Right atrium auricular region (tissue), 2 donors: ENCODE data around the gene PRDM9. TPM values are rescaled to one million over a fixed set of nuclear protein-coding genes. Genes with fewer than 3 reads are reported as not detected.
"Not testable (repeated sequence)": the region's sequence is repeated elsewhere in the genome, so short reads cannot be mapped to it uniquely, and the experiment has no call there.

ENCODE experiments used
- DNase-seq: peaks from one replicate; pipeline ENCODE4 v3.0.0-alpha.2; 2019; ENCODE audit warnings: low spot score
- H3K27ac ChIP-seq, 2 donors: fragments of 200-600 bp; sonication (generic); 1 replicate in 1 of 2; 2 replicates in 1 of 2; pipeline ENCODE4 v1.5.1; 2016 to 2019
- H3K27me3 ChIP-seq, 2 donors: fragments of 200-600 bp; sonication (generic); one replicate each; pipeline versions ENCODE4 v1.5.1 to v1.6.0; 2017 to 2019
- H3K36me3 ChIP-seq: fragments of 200-600 bp; sonication (generic); one replicate; pipeline ENCODE4 v1.5.1; 2016
- H3K4me1 ChIP-seq, 2 donors: fragments of 200-600 bp; sonication (generic); one replicate each; pipeline versions ENCODE4 v1.5.1 to v1.6.0; 2017 to 2019
- H3K4me3 ChIP-seq, 2 donors: fragments of 200-600 bp; sonication (generic); 1 replicate in 1 of 2; 2 replicates in 1 of 2; pipeline ENCODE4 v1.5.1; 2017 to 2019; ENCODE audit warnings: mild to moderate bottlenecking in 1 of 2, moderate library complexity in 1 of 2
- H3K9me3 ChIP-seq, 2 donors: fragments of 200-600 bp; sonication (generic); one replicate each; pipeline ENCODE4 v1.5.1; 2019
- CTCF ChIP-seq, 2 donors: fragments of 200-600 bp; sonication (generic); IDR thresholded peaks; one replicate each; pipeline ENCODE4 v1.5.1; 2019; ENCODE audit warnings: antibody characterized with exemption in 2 of 2
- total RNA-seq, 2 donors: library from RNA; depleted of rRNA; stranded (reverse); fragments of >200 nt; gene quantifications; one replicate each; pipeline ENCODE4 v1.1.0, GENCODE V29; 2016

Gene PRDM9
- total RNA-seq, 2 donors from 2014 or later, result not detected

GRCh38 chr5:23523031-23523430 is 15.6 kb downstream of the PRDM9 start:
- no peak for DNase-seq
- Histone ChIP-seq H3K4me3 (no peak overlapping the region), H3K36me3 (no peaks in the 10 kb centered on the region), H3K27ac (no peak overlapping the region), H3K9me3 (no peaks in the 10 kb centered on the region), H3K4me1 (no peaks in the 10 kb centered on the region), H3K27me3 (no peaks in the 10 kb centered on the region)
- no peak for TF ChIP-seq CTCF (IDR thresholded peaks at IDR 0.05)

GRCh38 chr5:23523998-23524397 is 16.6 kb downstream of the PRDM9 start:
- no peaks in the 10 kb centered on the region for H3K36me3 ChIP-seq
- no peaks in the 10 kb centered on the region for H3K4me1 ChIP-seq
- DNase-seq, result no peak
- TF ChIP-seq CTCF (IDR thresholded peaks at IDR 0.05), result no peak
- no peaks in the 10 kb centered on the region for H3K27me3 ChIP-seq
- H3K27ac ChIP-seq, result no peak overlapping the region
- H3K9me3 ChIP-seq, result no peaks in the 10 kb centered on the region
- no peak overlapping the region for H3K4me3 ChIP-seq

GRCh38 chr5:23525751-23526150 is 18.3 kb downstream of the PRDM9 start:
- DNase-seq, result no peak
- H3K27me3 ChIP-seq, result no peaks in the 10 kb centered on the region
- TF ChIP-seq CTCF (IDR thresholded peaks at IDR 0.05), result no peak
- no peaks in the 10 kb centered on the region for H3K4me1 ChIP-seq
- no peaks in the 10 kb centered on the region for H3K9me3 ChIP-seq
- no peaks in the 10 kb centered on the region for H3K36me3 ChIP-seq
- H3K27ac ChIP-seq, result no peak overlapping the region
- no peak overlapping the region for H3K4me3 ChIP-seq

- not testable (repeated sequence) for H3K9me3 ChIP-seq, H3K4me3 ChIP-seq, H3K27me3 ChIP-seq, H3K36me3 ChIP-seq, DNase-seq, H3K4me1 ChIP-seq, H3K27ac ChIP-seq
Measured at GRCh38 chr5:23526616-23527015, 19.2 kb downstream of the PRDM9 start.

GRCh38 chr5:23527216-23527920 is 20.0 kb downstream of the PRDM9 start:
- not testable (repeated sequence) for H3K4me3 ChIP-seq, H3K4me1 ChIP-seq, H3K9me3 ChIP-seq, DNase-seq, H3K36me3 ChIP-seq, H3K27me3 ChIP-seq, H3K27ac ChIP-seq

- no peak for DNase-seq
- no peak overlapping the region for H3K4me3 ChIP-seq
- TF ChIP-seq CTCF (IDR thresholded peaks at IDR 0.05), result no peak
Measured at GRCh38 chr5:23528677-23529076, 21.3 kb downstream of the PRDM9 start.

GRCh38 chr5:23530571-23530970 is 23.2 kb downstream of the PRDM9 start:
- no peak for TF ChIP-seq CTCF (IDR thresholded peaks at IDR 0.05)
- DNase-seq, result no peak
- no peaks in the 10 kb centered on the region for H3K36me3 ChIP-seq
- H3K27ac ChIP-seq, result no peak overlapping the region
- no peaks in the 10 kb centered on the region for H3K4me1 ChIP-seq
- no peaks in the 10 kb centered on the region for H3K27me3 ChIP-seq
- no peak overlapping the region for H3K4me3 ChIP-seq
- no peaks in the 10 kb centered on the region for H3K9me3 ChIP-seq

More at GRCh38 chr5:23528677-23529076, 21.3 kb downstream of the PRDM9 start:
- no peaks in the 10 kb centered on the region for H3K9me3 ChIP-seq
- H3K27ac ChIP-seq, result no peak overlapping the region
- no peaks in the 10 kb centered on the region for H3K36me3 ChIP-seq
- H3K4me1 ChIP-seq, result no peaks in the 10 kb centered on the region
- no peaks in the 10 kb centered on the region for H3K27me3 ChIP-seq
